Measurements from ENCODE around the gene AIMP1.

GRCh38 chr4:106312997-106313522, 3.3 kb upstream of the AIMP1 start:
- TF ChIP-seq ARNTL (CRISPR knock-in tag; IDR thresholded peaks at IDR 0.05) (no peak), PLSCR1 (CRISPR knock-in tag; IDR thresholded peaks at IDR 0.05; ENCODE audit: borderline replicate concordance) (no peak), ZNF232 (CRISPR knock-in tag; IDR thresholded peaks at IDR 0.05; ENCODE audit: borderline replicate concordance) (no peak), KLF16 (CRISPR knock-in tag; IDR thresholded peaks at IDR 0.05) (no peak), MEIS1 (CRISPR knock-in tag; IDR thresholded peaks at IDR 0.05; ENCODE audit: borderline replicate concordance) (no peak), KLF9 (CRISPR knock-in tag; IDR thresholded peaks at IDR 0.05; ENCODE audit: low read depth) (no peak), CHD2 (IDR thresholded peaks at IDR 0.05; ENCODE audit: low read depth, low read length) (no peak), IKZF1 (IDR thresholded peaks at IDR 0.05) (no peak)

All from HepG2 (cell line).